HepG2 (cell line): Measurements from ENCODE around the gene FBXW2. TPM values are rescaled to one million over a fixed set of nuclear protein-coding genes. Genes with fewer than 3 reads are reported as not detected.

Experiments
- ATAC-seq: fragments of 200-7000 bp; cut with Tn5 transposase; 3 replicates; pipeline ENCODE4 v1.9.1; 2020; ENCODE audit warnings: mild to moderate bottlenecking, moderate library complexity
- BruUV-seq: library from RNA; stranded (reverse); fragments of 400-500 nt; replicated peaks from 2 replicates; lab custom pipeline; 2021; lab: Mats Ljungman, UMichigan
- CTCF ChIA-PET: fragments of 300-600 bp; formaldehyde crosslinking; extraction: SDS; loops from one replicate; lab custom pipeline; 2021; ENCODE audit warnings: low total read pairs, inconsistent platforms, low intra/inter-chr PET ratio; lab: Yijun Ruan, JAX
- POLR2A ChIA-PET: fragments of 350-600 bp; sonication (Branson Sonifier 250); formaldehyde crosslinking; loops from one replicate; lab custom pipeline; 2020; ENCODE audit warnings: antibody characterized with exemption, inconsistent platforms; lab: Yijun Ruan, JAX
- DNase-seq: peaks from one replicate; pipeline ENCODE4 v3.0.0-alpha.2; 2015; ENCODE audit warnings: low spot score
- FAIRE-seq: peaks from 3 replicates; lab custom pipeline; 2011; peaks lifted over from hg19 to GRCh38; lab: Jason Lieb, UNC
- H2AFZ ChIP-seq: one replicate; pipeline ENCODE4 v1.6.1; 2011; ENCODE audit warnings: low read length, inconsistent platforms
- H3K27ac ChIP-seq: fragments of 300-600 bp; 3 replicates; pipeline ENCODE4 v1.8.0; 2011; ENCODE audit warnings: mixed run types, mild to moderate bottlenecking, mixed read lengths, low read length, inconsistent platforms; ENCODE audit not compliant: insufficient read depth; ENCODE audit errors: extremely low read length
- H3K27me3 ChIP-seq, 2 experiments: fragments of 200-600 bp in 1 of 2; 2 replicates in 1 of 2; 3 replicates in 1 of 2; pipeline versions ENCODE4 v1.6.0 to v1.8.0; 2011; ENCODE audit warnings: low read length in 2 of 2, mild to moderate bottlenecking in 2 of 2, moderate library complexity in 2 of 2, inconsistent platforms in 1 of 2; ENCODE audit not compliant: insufficient read depth in 2 of 2, control insufficient read depth in 1 of 2
- H3K36me3 ChIP-seq, 2 experiments: fragments of 200-600 bp in 1 of 2; replicated peaks in 1 of 2; 2 replicates in 1 of 2; 3 replicates in 1 of 2; pipeline versions ENCODE4 v1.5.1 to v1.8.0; 2011; ENCODE audit warnings: low read length in 2 of 2, inconsistent platforms in 1 of 2; ENCODE audit not compliant: insufficient read depth in 2 of 2, control insufficient read depth in 1 of 2
- H3K4me1 ChIP-seq: 2 replicates; pipeline ENCODE4 v1.5.1; 2012; ENCODE audit warnings: low read length, inconsistent platforms; ENCODE audit not compliant: insufficient read depth
- H3K4me2 ChIP-seq: 2 replicates; pipeline ENCODE4 v1.6.0; 2011; ENCODE audit warnings: low read depth, low read length, inconsistent platforms
- H3K4me3 ChIP-seq, 3 experiments: fragments of 200-600 bp in 1 of 3; sonication (generic), shearing (Covaris generic) in 1 of 3; replicated peaks in 1 of 3; 2 replicates each; pipeline ENCODE4 v1.5.1; 2011 to 2016; ENCODE audit warnings: low read length in 3 of 3, inconsistent platforms in 2 of 3, low read depth in 2 of 3, mild to moderate bottlenecking in 2 of 3, control low read depth in 1 of 3, mixed read lengths in 1 of 3; ENCODE audit not compliant: insufficient read depth in 1 of 3
- H3K79me2 ChIP-seq: one replicate; pipeline ENCODE4 v1.6.1; 2011; ENCODE audit warnings: low read length, inconsistent platforms; ENCODE audit not compliant: insufficient read depth
- H3K9ac ChIP-seq: 2 replicates; pipeline ENCODE4 v1.6.0; 2011; ENCODE audit warnings: mild to moderate bottlenecking, low read depth, low read length, inconsistent platforms; ENCODE audit not compliant: insufficient read depth
- H3K9me3 ChIP-seq: 2 replicates; pipeline ENCODE4 v1.5.1; 2012; ENCODE audit warnings: mild to moderate bottlenecking, low read length
- H4K20me1 ChIP-seq: 2 replicates; pipeline ENCODE4 v1.6.0; 2011; ENCODE audit warnings: inconsistent platforms, mild to moderate bottlenecking, low read length, moderate library complexity; ENCODE audit not compliant: insufficient read depth
- FOXK2 ChIP-seq: fragments of 450-650 bp; IDR thresholded peaks from 2 replicates; pipeline ENCODE4 v1.6.1; 2016
- JDP2 ChIP-seq: sonication (generic); formaldehyde crosslinking; IDR thresholded peaks from 2 replicates; pipeline ENCODE4 v1.8.1; 2022; ENCODE audit warnings: missing genetic modification reagents, borderline replicate concordance
- KMT2B ChIP-seq: IDR thresholded peaks from 2 replicates; pipeline ENCODE4 v1.6.1; 2016; ENCODE audit warnings: missing genetic modification reagents, missing compliant biosample characterization
- SOX6 ChIP-seq, 2 experiments: fragments of 450-650 bp in 1 of 2; sonication (generic) in 1 of 2; formaldehyde crosslinking in 1 of 2; IDR thresholded peaks; 2 replicates each; pipeline versions ENCODE4 v1.4.0 to v1.6.1; 2017 to 2020; ENCODE audit warnings: antibody characterized with exemption in 1 of 2, mild to moderate bottlenecking in 1 of 2, missing genetic modification reagents in 1 of 2
- WIZ ChIP-seq: sonication (generic); formaldehyde crosslinking; IDR thresholded peaks from 2 replicates; pipeline ENCODE4 v1.5.1; 2020; ENCODE audit warnings: mild to moderate bottlenecking, missing genetic modification reagents
- XRCC5 ChIP-seq: fragments of 200-400 bp; formaldehyde crosslinking; optimal IDR thresholded peaks from 2 replicates; pipeline ENCODE3; 2017; ENCODE audit warnings: mild to moderate bottlenecking, low read length
- ZNF749 ChIP-seq: sonication (generic); formaldehyde crosslinking; IDR thresholded peaks from 2 replicates; pipeline ENCODE4 v1.8.0; 2022; ENCODE audit warnings: mild to moderate bottlenecking, missing genetic modification reagents, moderate library complexity, borderline replicate concordance
- ZNF878 ChIP-seq: sonication (generic); formaldehyde crosslinking; IDR thresholded peaks from 2 replicates; pipeline ENCODE4 v1.8.1; 2023; ENCODE audit warnings: mild to moderate bottlenecking, missing genetic modification reagents, moderate library complexity
- WGBS: methylation state at CpG from one replicate; pipeline ENCODE4 v1.1.6; 2017; ENCODE audit warnings: low lambda C conversion rate; 5-methylcytosine and 5-hydroxymethylcytosine counted together
- in situ Hi-C: cut with HindIII; loops from 2 replicates; pipeline ENCODE4 v1.10.0; 2017; ENCODE audit warnings: low pct_unique_long_range_greater_than_20kb; ENCODE audit not compliant: extremely low pct_ligation_motif_present
- intact Hi-C: fragments of 100-400 bp; cut with micrococcal nuclease; formaldehyde crosslinking; loops from one replicate; pipeline ENCODE4 v1.10.0; 2022; ENCODE audit not compliant: unreplicated experiment
- polyA plus RNA-seq, 8 experiments: library from polyadenylated mRNA; depleted of rRNA in 3 of 8; stranded (reverse) in 7 of 8; unstranded in 1 of 8; fragments of >200 nt; fragmentation: Illumina TruSeq in 4 of 8; extraction: Trizol in 4 of 8; gene quantifications; 2 replicates each; pipeline versions ENCODE4 v1.2.1 to v1.2.3, GENCODE V29; 2011 to 2016; ENCODE audit warnings: low read depth in 4 of 8, missing spikeins in 1 of 8, mixed read lengths in 1 of 8; ENCODE audit not compliant: insufficient read depth in 1 of 8
- total RNA-seq, 5 experiments: library from RNA; depleted of rRNA; stranded (reverse); fragments of >200 nt; fragmentation: Illumina TruSeq; extraction: Trizol; gene quantifications; 2 replicates each; pipeline ENCODE4 v1.2.3, GENCODE V29; 2016; ENCODE audit warnings: low read depth in 1 of 5
- TF ChIP-seq, protein P1 (sequence below): sonication (generic); formaldehyde crosslinking; IDR thresholded peaks from 2 replicates; pipeline ENCODE4 v1.4.0; 2020; ENCODE audit warnings: missing genetic modification reagents, mild to moderate bottlenecking, borderline replicate concordance
- TF ChIP-seq, protein P2 (sequence below): sonication (generic); formaldehyde crosslinking; IDR thresholded peaks from 2 replicates; pipeline ENCODE4 v1.5.0; 2020; ENCODE audit warnings: mild to moderate bottlenecking, missing genetic modification reagents

The FBXW2 gene
- total and polyA plus RNA-seq, 2 of the 13 experiments (the other 11 are each of a cell fraction or from before 2014, with no cell fraction given), result 35.4 to 43.1 TPM

DNA sequence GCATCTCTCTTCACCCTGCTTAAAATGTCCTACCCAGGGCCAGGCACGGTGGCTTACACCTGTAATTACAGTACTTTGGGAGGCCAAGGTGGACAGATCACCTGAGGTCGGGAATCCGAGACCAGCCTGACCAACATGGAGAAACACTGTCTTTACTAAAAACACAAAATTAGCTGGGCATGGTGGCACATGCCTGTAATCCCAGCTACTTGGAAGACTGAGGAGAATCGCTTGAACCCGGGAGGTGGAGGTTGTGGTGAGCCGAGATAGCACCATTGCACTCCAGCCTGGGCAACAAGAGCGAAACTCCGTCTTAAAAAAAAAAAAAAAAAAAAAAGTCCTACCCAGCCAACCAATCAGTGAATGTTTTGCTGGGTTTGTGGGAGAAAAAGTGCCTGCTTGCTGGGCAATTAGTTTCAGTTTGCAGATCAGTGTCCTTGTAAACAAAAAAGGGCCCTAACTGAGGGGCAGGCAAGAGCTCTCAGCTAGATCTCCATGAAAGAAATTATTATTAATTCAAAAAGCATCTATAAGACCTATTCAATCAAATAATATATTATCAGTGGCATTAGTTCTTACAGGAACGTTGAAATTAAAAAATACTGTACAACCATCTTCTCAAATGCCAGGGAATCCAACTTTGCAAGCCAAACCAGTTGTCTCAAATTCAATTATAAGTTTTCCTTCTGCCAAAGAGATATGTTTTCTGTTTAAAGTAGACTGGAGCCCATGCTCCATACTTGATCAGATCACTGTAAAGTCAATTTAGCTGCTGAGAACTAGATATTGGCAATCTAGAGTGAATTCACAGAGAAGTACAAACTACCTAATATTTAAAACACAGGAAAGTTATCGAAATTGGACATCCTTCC, 82.9 kb downstream of the FBXW2 start (continued):
- TF ChIP-seq SOX6 (IDR thresholded peaks at IDR 0.05) (no peak), SOX6 (CRISPR knock-in tag; IDR thresholded peaks at IDR 0.05) (0 out of 2 replicates have a peak, but pooled peaks have one; percentile 19), KMT2B (CRISPR knock-in tag) (peak; percentile 79)
- TF ChIP-seq, protein P1, sequence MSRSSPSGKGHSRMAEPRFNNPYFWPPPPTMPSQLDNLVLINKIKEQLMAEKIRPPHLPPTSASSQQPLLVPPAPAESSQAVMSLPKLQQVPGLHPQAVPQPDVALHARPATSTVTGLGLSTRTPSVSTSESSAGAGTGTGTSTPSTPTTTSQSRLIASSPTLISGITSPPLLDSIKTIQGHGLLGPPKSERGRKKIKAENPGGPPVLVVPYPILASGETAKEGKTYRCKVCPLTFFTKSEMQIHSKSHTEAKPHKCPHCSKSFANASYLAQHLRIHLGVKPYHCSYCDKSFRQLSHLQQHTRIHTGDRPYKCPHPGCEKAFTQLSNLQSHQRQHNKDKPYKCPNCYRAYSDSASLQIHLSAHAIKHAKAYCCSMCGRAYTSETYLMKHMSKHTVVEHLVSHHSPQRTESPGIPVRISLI (CRISPR knock-in tag), result peak; percentile 99
- TF ChIP-seq, all 625 proteins: peak for 40

DNA sequence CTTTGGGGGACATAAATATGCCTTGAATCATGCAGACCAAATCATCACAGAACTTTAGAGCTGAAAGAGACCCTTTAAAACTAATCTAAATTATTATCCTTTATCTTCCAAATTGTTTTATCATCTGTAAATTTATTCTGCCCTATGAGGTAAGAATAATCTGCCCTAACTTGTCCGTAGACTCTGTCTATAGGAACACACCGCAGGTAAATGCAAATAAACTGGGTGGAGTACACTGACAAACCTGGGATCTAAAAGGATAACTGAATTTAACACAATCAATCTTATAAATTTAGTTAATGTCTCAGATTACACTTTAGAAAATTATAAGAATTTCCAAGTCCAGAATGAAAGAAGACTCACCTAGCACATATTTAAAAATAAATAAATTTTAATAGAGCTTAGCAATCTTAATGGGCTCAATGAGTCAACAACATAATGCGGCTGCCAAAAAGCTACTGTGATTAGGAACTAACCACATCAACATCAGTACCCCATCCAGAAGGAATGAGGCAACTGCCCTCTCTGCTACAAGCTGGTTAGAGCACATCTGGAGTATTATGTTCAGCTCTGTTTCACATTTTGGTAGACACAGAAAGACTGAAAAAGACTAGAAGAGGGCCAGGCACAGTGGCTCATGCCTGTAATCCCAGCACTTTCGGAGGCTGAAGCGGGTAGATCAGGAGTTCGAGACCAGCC, 84.5 kb downstream of the FBXW2 start:
- no peak for TF ChIP-seq ZNF749 (CRISPR knock-in tag)
- no peak for TF ChIP-seq WIZ (CRISPR knock-in tag)
- TF ChIP-seq, protein P2, sequence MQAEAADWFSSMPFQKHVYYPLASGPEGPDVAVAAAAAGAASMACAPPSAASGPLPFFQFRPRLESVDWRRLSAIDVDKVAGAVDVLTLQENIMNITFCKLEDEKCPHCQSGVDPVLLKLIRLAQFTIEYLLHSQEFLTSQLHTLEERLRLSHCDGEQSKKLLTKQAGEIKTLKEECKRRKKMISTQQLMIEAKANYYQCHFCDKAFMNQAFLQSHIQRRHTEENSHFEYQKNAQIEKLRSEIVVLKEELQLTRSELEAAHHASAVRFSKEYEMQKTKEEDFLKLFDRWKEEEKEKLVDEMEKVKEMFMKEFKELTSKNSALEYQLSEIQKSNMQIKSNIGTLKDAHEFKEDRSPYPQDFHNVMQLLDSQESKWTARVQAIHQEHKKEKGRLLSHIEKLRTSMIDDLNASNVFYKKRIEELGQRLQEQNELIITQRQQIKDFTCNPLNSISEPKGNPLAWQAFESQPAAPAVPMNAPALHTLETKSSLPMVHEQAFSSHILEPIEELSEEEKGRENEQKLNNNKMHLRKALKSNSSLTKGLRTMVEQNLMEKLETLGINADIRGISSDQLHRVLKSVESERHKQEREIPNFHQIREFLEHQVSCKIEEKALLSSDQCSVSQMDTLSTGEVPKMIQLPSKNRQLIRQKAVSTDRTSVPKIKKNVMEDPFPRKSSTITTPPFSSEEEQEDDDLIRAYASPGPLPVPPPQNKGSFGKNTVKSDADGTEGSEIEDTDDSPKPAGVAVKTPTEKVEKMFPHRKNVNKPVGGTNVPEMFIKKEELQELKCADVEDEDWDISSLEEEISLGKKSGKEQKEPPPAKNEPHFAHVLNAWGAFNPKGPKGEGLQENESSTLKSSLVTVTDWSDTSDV (CRISPR knock-in tag), result no peak
- no peak for TF ChIP-seq JDP2 (CRISPR knock-in tag)
- no peak for TF ChIP-seq FOXK2
- no peak for TF ChIP-seq XRCC5
- TF ChIP-seq ZNF878, result no peak
- Histone ChIP-seq H3K4me2 (no peak overlapping the region), H4K20me1 (no peaks in the 10 kb centered on the region), H2AFZ (no peak overlapping the region), H3K4me1 (peaks cover 56% of the 10 kb centered on the region), H3K27ac (no peak overlapping the region), H3K79me2 (peaks cover 34% of the 10 kb centered on the region), H3K36me3 (no peaks in the 10 kb centered on the region), H3K9ac (no peak overlapping the region), H3K9me3 (no peaks in the 10 kb centered on the region), H3K4me3 (no peak overlapping the region), H3K27me3 (no peaks in the 10 kb centered on the region)
- CTCF ChIA-PET, result no interaction called here
- ATAC-seq (no peak), DNase-seq (no peak), FAIRE-seq (no peak)
- intact Hi-C loops (no loop called here), in situ Hi-C loops (no loop called here)
- BruUV-seq, result no TSS peak
- POLR2A ChIA-PET, result no interaction called here
- 96% methylated on average over 6 of the region's 6 CpGs for WGBS
